GM18507 (cell line): ENCODE measurements around the gene USP17L18.
"Not testable (repeated sequence)": the region's sequence is repeated elsewhere in the genome, so short reads cannot be mapped to it uniquely, and the experiment has no call there.

Experiments used
- DNase-seq: peaks from one replicate; pipeline ENCODE4 v3.0.0; 2011; ENCODE audit warnings: low read depth; ENCODE audit not compliant: insufficient read length; ENCODE audit errors: extremely low spot score
- FAIRE-seq: peaks from 2 replicates; lab custom pipeline; 2011; peaks lifted over from hg19 to GRCh38; lab: Jason Lieb, UNC

Gene USP17L18, protein sequence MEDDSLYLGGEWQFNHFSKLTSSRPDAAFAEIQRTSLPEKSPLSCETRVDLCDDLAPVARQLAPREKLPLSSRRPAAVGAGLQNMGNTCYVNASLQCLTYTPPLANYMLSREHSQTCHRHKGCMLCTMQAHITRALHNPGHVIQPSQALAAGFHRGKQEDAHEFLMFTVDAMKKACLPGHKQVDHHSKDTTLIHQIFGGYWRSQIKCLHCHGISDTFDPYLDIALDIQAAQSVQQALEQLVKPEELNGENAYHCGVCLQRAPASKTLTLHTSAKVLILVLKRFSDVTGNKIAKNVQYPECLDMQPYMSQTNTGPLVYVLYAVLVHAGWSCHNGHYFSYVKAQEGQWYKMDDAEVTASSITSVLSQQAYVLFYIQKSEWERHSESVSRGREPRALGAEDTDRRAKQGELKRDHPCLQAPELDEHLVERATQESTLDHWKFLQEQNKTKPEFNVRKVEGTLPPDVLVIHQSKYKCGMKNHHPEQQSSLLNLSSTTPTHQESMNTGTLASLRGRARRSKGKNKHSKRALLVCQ

GRCh38 chr4:9247953-9248680, at the start of gene USP17L18:
Gene USP17L18, plus strand, starts transcription at chr4:9248630. Its CDS starts 0 bp downstream, at chr4:9248630.
- not testable (repeated sequence) for DNase-seq, FAIRE-seq

DNA sequence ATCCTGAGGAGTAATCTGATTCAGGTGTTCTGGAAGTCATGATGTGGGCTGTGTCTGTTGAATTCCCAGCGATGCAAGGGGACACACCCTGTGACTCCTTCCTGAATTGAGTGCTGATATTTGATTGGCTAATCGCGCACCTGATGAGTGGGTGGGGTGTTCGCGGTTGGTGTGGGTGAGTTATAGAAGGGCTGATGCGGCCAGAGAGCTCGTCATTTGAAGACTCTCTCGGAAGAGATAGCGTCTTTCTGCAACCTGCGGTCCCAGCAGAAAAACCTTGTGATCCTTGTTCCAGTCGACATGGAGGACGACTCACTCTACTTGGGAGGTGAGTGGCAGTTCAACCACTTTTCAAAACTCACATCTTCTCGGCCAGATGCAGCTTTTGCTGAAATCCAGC, 38.1 kb upstream of the USP17L18 start, which contains the start of gene USP17L10:
USP17L10 (plus strand) TSS at position 301 of the 400 bp plus-strand sequence; CDS start at position 301, 0 bp downstream.
- DNase-seq, FAIRE-seq: not testable (repeated sequence)

GRCh38 chr4:9214701-9215100, 33.7 kb upstream of the USP17L18 start:
- FAIRE-seq, DNase-seq: not testable (repeated sequence)

DNA sequence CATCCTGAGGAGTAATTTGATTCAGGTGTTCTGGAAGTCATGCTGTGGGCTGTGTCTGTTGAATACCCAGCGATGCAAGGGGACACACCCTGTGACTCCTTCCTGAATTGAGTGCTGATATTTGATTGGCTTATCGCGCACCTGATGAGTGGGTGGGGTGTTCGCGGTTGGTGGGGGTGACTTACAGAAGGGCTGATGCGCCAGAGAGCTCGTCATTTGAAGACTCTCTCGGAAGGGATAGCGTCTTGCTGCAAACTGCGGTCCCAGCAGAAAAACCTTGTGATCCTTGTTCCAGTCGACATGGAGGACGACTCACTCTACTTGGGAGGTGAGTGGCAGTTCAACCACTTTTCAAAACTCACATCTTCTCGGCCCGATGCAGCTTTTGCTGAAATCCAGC, 33.3 kb upstream of the USP17L18 start, which contains the start of gene USP17L11:
USP17L11 (plus strand) TSS at position 301 of the 400 bp plus-strand sequence; CDS start at position 301, 0 bp downstream.
- FAIRE-seq, DNase-seq: not testable (repeated sequence)

DNA sequence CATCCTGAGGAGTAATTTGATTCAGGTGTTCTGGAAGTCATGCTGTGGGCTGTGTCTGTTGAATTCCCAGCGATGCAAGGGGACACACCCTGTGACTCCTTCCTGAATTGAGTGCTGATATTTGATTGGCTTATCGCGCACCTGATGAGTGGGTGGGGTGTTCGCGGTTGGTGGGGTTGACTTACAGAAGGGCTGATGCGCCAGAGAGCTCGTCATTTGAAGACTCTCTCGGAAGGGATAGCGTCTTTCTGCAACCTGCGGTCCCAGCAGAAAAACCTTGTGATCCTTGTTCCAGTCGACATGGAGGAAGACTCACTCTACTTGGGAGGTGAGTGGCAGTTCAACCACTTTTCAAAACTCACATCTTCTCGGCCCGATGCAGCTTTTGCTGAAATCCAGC, 28.6 kb upstream of the USP17L18 start, which contains the start of gene USP17L12:
USP17L12 (plus strand) TSS at position 301 of the 400 bp plus-strand sequence; CDS start at position 301, 0 bp downstream.
- DNase-seq, FAIRE-seq: not testable (repeated sequence)

GRCh38 chr4:9224596-9224995, 23.8 kb upstream of the USP17L18 start, which contains the start of gene USP17L13:
Gene USP17L13, plus strand, starts transcription at chr4:9224896. Its CDS starts 0 bp downstream, at chr4:9224896.
- DNase-seq, FAIRE-seq: not testable (repeated sequence)

- DNase-seq, FAIRE-seq: not testable (repeated sequence)
Measured at GRCh38 chr4:9230249-9230648, 18.2 kb upstream of the USP17L18 start.

DNA sequence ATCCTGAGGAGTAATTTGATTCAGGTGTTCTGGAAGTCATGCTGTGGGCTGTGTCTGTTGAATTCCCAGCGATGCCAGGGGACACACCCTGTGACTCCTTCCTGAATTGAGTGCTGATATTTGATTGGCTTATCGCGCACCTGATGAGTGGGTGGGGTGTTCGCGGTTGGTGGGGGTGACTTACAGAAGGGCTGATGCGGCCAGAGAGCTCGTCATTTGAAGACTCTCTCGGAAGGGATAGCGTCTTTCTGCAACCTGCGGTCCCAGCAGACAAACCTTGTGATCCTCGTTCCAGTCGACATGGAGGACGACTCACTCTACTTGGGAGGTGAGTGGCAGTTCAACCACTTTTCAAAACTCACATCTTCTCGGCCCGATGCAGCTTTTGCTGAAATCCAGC, 14.3 kb upstream of the USP17L18 start, which contains the start of gene USP17L15:
USP17L15 (plus strand) TSS at position 301 of the 400 bp plus-strand sequence; CDS start at position 301, 0 bp downstream.
- DNase-seq, FAIRE-seq: not testable (repeated sequence)

GRCh38 chr4:9238461-9238860, 10.0 kb upstream of the USP17L18 start:
- not testable (repeated sequence) for DNase-seq, FAIRE-seq

DNA sequence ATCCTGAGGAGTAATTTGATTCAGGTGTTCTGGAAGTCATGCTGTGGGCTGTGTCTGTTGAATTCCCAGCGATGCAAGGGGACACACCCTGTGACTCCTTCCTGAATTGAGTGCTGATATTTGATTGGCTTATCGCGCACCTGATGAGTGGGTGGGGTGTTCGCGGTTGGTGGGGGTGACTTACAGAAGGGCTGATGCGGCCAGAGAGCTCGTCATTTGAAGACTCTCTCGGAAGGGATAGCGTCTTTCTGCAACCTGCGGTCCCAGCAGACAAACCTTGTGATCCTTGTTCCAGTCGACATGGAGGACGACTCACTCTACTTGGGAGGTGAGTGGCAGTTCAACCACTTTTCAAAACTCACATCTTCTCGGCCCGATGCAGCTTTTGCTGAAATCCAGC, 4.9 kb upstream of the USP17L18 start, which contains the start of gene USP17L17:
USP17L17 (plus strand) TSS at position 301 of the 400 bp plus-strand sequence; CDS start at position 301, 0 bp downstream.
- not testable (repeated sequence) for DNase-seq, FAIRE-seq

DNA sequence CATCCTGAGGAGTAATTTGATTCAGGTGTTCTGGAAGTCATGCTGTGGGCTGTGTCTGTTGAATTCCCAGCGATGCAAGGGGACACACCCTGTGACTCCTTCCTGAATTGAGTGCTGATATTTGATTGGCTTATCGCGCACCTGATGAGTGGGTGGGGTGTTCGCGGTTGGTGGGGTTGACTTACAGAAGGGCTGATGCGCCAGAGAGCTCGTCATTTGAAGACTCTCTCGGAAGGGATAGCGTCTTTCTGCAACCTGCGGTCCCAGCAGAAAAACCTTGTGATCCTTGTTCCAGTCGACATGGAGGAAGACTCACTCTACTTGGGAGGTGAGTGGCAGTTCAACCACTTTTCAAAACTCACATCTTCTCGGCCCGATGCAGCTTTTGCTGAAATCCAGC, 4.6 kb downstream of the USP17L18 start, which contains the start of gene USP17L19:
USP17L19 (plus strand) TSS at position 301 of the 400 bp plus-strand sequence; CDS start at position 301, 0 bp downstream.
- DNase-seq, FAIRE-seq: not testable (repeated sequence)

DNA sequence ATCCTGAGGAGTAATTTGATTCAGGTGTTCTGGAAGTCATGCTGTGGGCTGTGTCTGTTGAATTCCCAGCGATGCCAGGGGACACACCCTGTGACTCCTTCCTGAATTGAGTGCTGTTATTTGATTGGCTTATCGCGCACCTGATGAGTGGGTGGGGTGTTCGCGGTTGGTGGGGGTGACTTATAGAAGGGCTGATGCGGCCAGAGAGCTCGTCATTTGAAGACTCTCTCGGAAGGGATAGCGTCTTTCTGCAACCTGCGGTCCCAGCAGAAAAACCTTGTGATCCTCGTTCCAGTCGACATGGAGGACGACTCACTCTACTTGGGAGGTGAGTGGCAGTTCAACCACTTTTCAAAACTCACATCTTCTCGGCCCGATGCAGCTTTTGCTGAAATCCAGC, 9.4 kb downstream of the USP17L18 start, which contains the start of gene USP17L20:
USP17L20 (plus strand) TSS at position 301 of the 400 bp plus-strand sequence; CDS start at position 301, 0 bp downstream.
- not testable (repeated sequence) for FAIRE-seq, DNase-seq

DNA sequence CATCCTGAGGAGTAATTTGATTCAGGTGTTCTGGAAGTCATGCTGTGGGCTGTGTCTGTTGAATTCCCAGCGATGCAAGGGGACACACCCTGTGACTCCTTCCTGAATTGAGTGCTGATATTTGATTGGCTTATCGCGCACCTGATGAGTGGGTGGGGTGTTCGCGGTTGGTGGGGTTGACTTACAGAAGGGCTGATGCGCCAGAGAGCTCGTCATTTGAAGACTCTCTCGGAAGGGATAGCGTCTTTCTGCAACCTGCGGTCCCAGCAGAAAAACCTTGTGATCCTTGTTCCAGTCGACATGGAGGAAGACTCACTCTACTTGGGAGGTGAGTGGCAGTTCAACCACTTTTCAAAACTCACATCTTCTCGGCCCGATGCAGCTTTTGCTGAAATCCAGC, 14.1 kb downstream of the USP17L18 start, which contains the start of gene USP17L21:
USP17L21 (plus strand) TSS at position 301 of the 400 bp plus-strand sequence; CDS start at position 301, 0 bp downstream.
- not testable (repeated sequence) for DNase-seq, FAIRE-seq

DNA sequence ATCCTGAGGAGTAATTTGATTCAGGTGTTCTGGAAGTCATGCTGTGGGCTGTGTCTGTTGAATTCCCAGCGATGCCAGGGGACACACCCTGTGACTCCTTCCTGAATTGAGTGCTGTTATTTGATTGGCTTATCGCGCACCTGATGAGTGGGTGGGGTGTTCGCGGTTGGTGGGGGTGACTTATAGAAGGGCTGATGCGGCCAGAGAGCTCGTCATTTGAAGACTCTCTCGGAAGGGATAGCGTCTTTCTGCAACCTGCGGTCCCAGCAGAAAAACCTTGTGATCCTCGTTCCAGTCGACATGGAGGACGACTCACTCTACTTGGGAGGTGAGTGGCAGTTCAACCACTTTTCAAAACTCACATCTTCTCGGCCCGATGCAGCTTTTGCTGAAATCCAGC, 18.9 kb downstream of the USP17L18 start, which contains the start of gene USP17L22:
USP17L22 (plus strand) TSS at position 301 of the 400 bp plus-strand sequence; CDS start at position 301, 0 bp downstream.
- FAIRE-seq, DNase-seq: not testable (repeated sequence)

- DNase-seq, FAIRE-seq: not testable (repeated sequence)
Measured at GRCh38 chr4:9271719-9272118, 23.3 kb downstream of the USP17L18 start.
